H1 (cell line): ENCODE measurements around the gene GALNT1. TPM values are rescaled to one million over a fixed set of nuclear protein-coding genes. Genes with fewer than 3 reads are reported as not detected.

Experiments
- CTCF ChIA-PET: fragments of 300-600 bp; sonication (Branson Sonifier 250); formaldehyde crosslinking; loops from one replicate; lab custom pipeline; 2021; ENCODE audit not compliant: partially characterized antibody; lab: Charles Lee
- POLR2A ChIA-PET: fragments of 300-600 bp; sonication (Branson Sonifier 250); formaldehyde crosslinking; loops from one replicate; lab custom pipeline; 2021; ENCODE audit warnings: inconsistent platforms; ENCODE audit not compliant: partially characterized antibody; lab: Charles Lee
- DNase-seq, 2 experiments: peaks; one replicate each; pipeline versions ENCODE4 v3.0.0 to v3.0.0-alpha.2; 2010 to 2022; ENCODE audit warnings: low spot score in 2 of 2, low read depth in 1 of 2, mixed read lengths in 1 of 2
- FAIRE-seq: peaks from 2 replicates; lab custom pipeline; 2011; peaks lifted over from hg19 to GRCh38; lab: Jason Lieb, UNC
- H2AFZ ChIP-seq: 2 replicates; pipeline ENCODE4 v1.8.1; 2012; ENCODE audit warnings: low read length, inconsistent platforms
- H2AK5ac ChIP-seq: 2 replicates; pipeline ENCODE4 v1.6.1; 2013; ENCODE audit warnings: low read depth, low read length
- H2BK120ac ChIP-seq: replicated peaks from 2 replicates; pipeline ENCODE3; 2013; ENCODE audit warnings: low read depth, low read length, inconsistent platforms
- H2BK12ac ChIP-seq: 2 replicates; pipeline ENCODE4 v1.6.1; 2013; ENCODE audit warnings: low read depth, low read length
- H2BK15ac ChIP-seq: 2 replicates; pipeline ENCODE4 v1.6.1; 2013; ENCODE audit warnings: low read length
- H2BK20ac ChIP-seq: 2 replicates; pipeline ENCODE4 v1.6.1; 2013; ENCODE audit warnings: low read length
- H2BK5ac ChIP-seq: 2 replicates; pipeline ENCODE4 v1.6.1; 2013; ENCODE audit warnings: low read depth, low read length
- H3K14ac ChIP-seq: 2 replicates; pipeline ENCODE4 v1.6.1; 2013; ENCODE audit warnings: inconsistent platforms; ENCODE audit not compliant: insufficient read length
- H3K18ac ChIP-seq: 2 replicates; pipeline ENCODE4 v1.6.1; 2013; ENCODE audit warnings: low read length; ENCODE audit errors: extremely low read depth
- H3K23ac ChIP-seq: 2 replicates; pipeline ENCODE4 v1.6.1; 2013; ENCODE audit warnings: inconsistent platforms; ENCODE audit not compliant: insufficient read length
- H3K23me2 ChIP-seq: 2 replicates; pipeline ENCODE4 v1.6.1; 2013; ENCODE audit warnings: low read depth, low read length
- H3K27ac ChIP-seq: 2 replicates; pipeline ENCODE4 v1.6.1; 2011; ENCODE audit warnings: low read depth, low read length, inconsistent platforms
- H3K27me3 ChIP-seq, 4 experiments: replicated peaks in 1 of 4; 1 replicate in 1 of 4; 2 replicates in 3 of 4; pipeline versions ENCODE4 v1.6.1 to v1.8.1; 2011 to 2013; ENCODE audit warnings: low read length in 3 of 4, mild to moderate bottlenecking in 3 of 4, inconsistent platforms in 2 of 4, mixed read lengths in 2 of 4, moderate library complexity in 1 of 4; ENCODE audit not compliant: control insufficient read depth in 3 of 4, insufficient read depth in 3 of 4; ENCODE audit errors: extremely low read depth in 1 of 4
- H3K36me3 ChIP-seq, 4 experiments: 2 replicates each; pipeline versions ENCODE4 v1.6.1 to v1.8.1; 2011 to 2013; ENCODE audit warnings: mild to moderate bottlenecking in 4 of 4, low read length in 3 of 4, moderate library complexity in 2 of 4, control low read depth in 1 of 4, inconsistent platforms in 1 of 4; ENCODE audit not compliant: insufficient read depth in 4 of 4, control insufficient read depth in 2 of 4
- H3K4ac ChIP-seq: replicated peaks from 2 replicates; pipeline ENCODE3; 2013; ENCODE audit warnings: low read length, low read depth, mixed read lengths, inconsistent platforms; ENCODE audit not compliant: insufficient read length
- H3K4me1 ChIP-seq, 4 experiments: replicated peaks in 1 of 4; 1 replicate in 1 of 4; 2 replicates in 3 of 4; pipeline versions ENCODE4 v1.6.1 to v1.8.1; 2011 to 2013; ENCODE audit warnings: low read length in 3 of 4, inconsistent platforms in 2 of 4, mixed read lengths in 1 of 4; ENCODE audit not compliant: insufficient read depth in 4 of 4, control insufficient read depth in 3 of 4
- H3K4me2 ChIP-seq, 2 experiments: 2 replicates each; pipeline versions ENCODE4 v1.6.1 to v1.8.1; 2011 to 2013; ENCODE audit warnings: low read depth in 2 of 2, low read length in 2 of 2, control low read depth in 1 of 2, inconsistent platforms in 1 of 2, mild to moderate bottlenecking in 1 of 2; ENCODE audit not compliant: insufficient read depth in 1 of 2
- H3K4me3 ChIP-seq, 4 experiments: fragments of 200-600, 300-600 bp in 1 of 4; sonication (generic), shearing (Covaris generic), sonication (Bioruptor Twin) in 1 of 4; 2 replicates each; pipeline versions ENCODE4 v1.5.1 to v1.8.1; 2011 to 2016; ENCODE audit warnings: low read length in 4 of 4, low read depth in 3 of 4, control low read depth in 2 of 4, inconsistent platforms in 2 of 4, mild to moderate bottlenecking in 2 of 4, mixed read lengths in 1 of 4, moderate library complexity in 1 of 4; ENCODE audit not compliant: insufficient read depth in 2 of 4; ENCODE audit errors: extremely low read depth in 1 of 4
- H3K56ac ChIP-seq: replicated peaks from 2 replicates; pipeline ENCODE3; 2013; ENCODE audit warnings: low read depth, mild to moderate bottlenecking, mixed read lengths, low read length, inconsistent platforms; ENCODE audit not compliant: insufficient read length
- H3K79me1 ChIP-seq: 2 replicates; pipeline ENCODE4 v1.6.1; 2013; ENCODE audit warnings: low read depth, low read length, control low read depth
- H3K79me2 ChIP-seq, 2 experiments: 2 replicates each; pipeline versions ENCODE4 v1.6.1 to v1.8.1; 2012 to 2013; ENCODE audit warnings: low read length in 2 of 2, mild to moderate bottlenecking in 2 of 2, inconsistent platforms in 1 of 2; ENCODE audit not compliant: insufficient read depth in 2 of 2, control insufficient read depth in 1 of 2
- H3K9ac ChIP-seq, 4 experiments: replicated peaks in 1 of 4; 1 replicate in 1 of 4; 2 replicates in 3 of 4; pipeline versions ENCODE4 v1.6.1 to v1.8.1; 2011 to 2013; ENCODE audit warnings: low read depth in 3 of 4, low read length in 3 of 4, control low read depth in 2 of 4, mild to moderate bottlenecking in 2 of 4, moderate library complexity in 2 of 4, inconsistent platforms in 1 of 4; ENCODE audit errors: extremely low read depth in 1 of 4
- H3K9me3 ChIP-seq, 2 experiments: 2 replicates each; pipeline versions ENCODE4 v1.6.1 to v1.8.1; 2012 to 2013; ENCODE audit warnings: mild to moderate bottlenecking in 2 of 2, moderate library complexity in 2 of 2, control low read depth in 1 of 2, inconsistent platforms in 1 of 2, low read depth in 1 of 2, low read length in 1 of 2, mixed read lengths in 1 of 2; ENCODE audit not compliant: insufficient read depth in 2 of 2
- H4K20me1 ChIP-seq, 2 experiments: replicated peaks in 1 of 2; 2 replicates each; pipeline versions ENCODE3 to v1.8.1; 2011 to 2013; ENCODE audit warnings: inconsistent platforms in 2 of 2, low read length in 2 of 2, mild to moderate bottlenecking in 1 of 2; ENCODE audit not compliant: insufficient read depth in 2 of 2, control insufficient read depth in 1 of 2
- H4K5ac ChIP-seq: 2 replicates; pipeline ENCODE4 v1.6.1; 2013; ENCODE audit warnings: low read length, low read depth, mixed read lengths, inconsistent platforms; ENCODE audit not compliant: insufficient read length
- H4K8ac ChIP-seq: 2 replicates; pipeline ENCODE4 v1.8.0; 2013; ENCODE audit warnings: mild to moderate bottlenecking, moderate library complexity, low read length, inconsistent platforms; ENCODE audit not compliant: insufficient read depth; ENCODE audit errors: extremely low read depth
- H4K91ac ChIP-seq: replicated peaks from 2 replicates; pipeline ENCODE3; 2013; ENCODE audit warnings: low read length, mixed read lengths, inconsistent platforms; ENCODE audit not compliant: insufficient read length
- CEBPB ChIP-seq: IDR thresholded peaks from 2 replicates; pipeline ENCODE4 v1.6.1; 2012; ENCODE audit warnings: low read depth, low read length
- KDM4A ChIP-seq: IDR thresholded peaks from one replicate; pipeline ENCODE4 v1.7.1; 2012; ENCODE audit warnings: low read depth, mild to moderate bottlenecking, moderate library complexity, low read length, inconsistent platforms; ENCODE audit not compliant: severe bottlenecking
- SAP30 ChIP-seq: fragments of 300-600 bp; sonication (generic); IDR thresholded peaks from 2 replicates; pipeline ENCODE4 v1.7.1; 2012; ENCODE audit warnings: low read length, moderate library complexity, mild to moderate bottlenecking, inconsistent platforms; ENCODE audit not compliant: insufficient read depth, insufficient replicate concordance
- WGBS, 2 experiments: shearing (Covaris generic) in 1 of 2; methylation state at CpG; one replicate each; pipeline versions ENCODE4 v1.1.6 to v1.1.7; 2013 to 2015; ENCODE audit warnings: low lambda C conversion rate in 2 of 2, mixed read lengths in 2 of 2, inconsistent platforms in 1 of 2, low coverage in 1 of 2, missing lambda C conversion rate in 1 of 2; ENCODE audit not compliant: insufficient replicate concordance in 2 of 2, insufficient coverage in 1 of 2, insufficient read length in 1 of 2; ENCODE audit errors: extremely low coverage in 1 of 2, missing lambda C conversion rate in 1 of 2; 5-methylcytosine and 5-hydroxymethylcytosine counted together
- long read RNA-seq, 2 experiments: library from RNA in 1 of 2; library from capped mRNA in 1 of 2; stranded (forward); transcript quantifications; one replicate each; pipeline ENCODE4 v2.0.0, GENCODE V29; 2021; ENCODE audit warnings: inconsistent platforms in 1 of 2
- polyA minus RNA-seq, 3 experiments: library from RNA; depleted of rRNA, polyadenylated mRNA; stranded (reverse); fragments of >200 nt; gene quantifications; 1 replicate in 2 of 3; 2 replicates in 1 of 3; pipeline ENCODE4 v1.2.3, GENCODE V29; 2011
- polyA plus RNA-seq, 7 experiments: library from polyadenylated mRNA; depleted of rRNA in 3 of 7; stranded (reverse) in 5 of 7; unstranded in 2 of 7; fragments of >200 nt in 5 of 7; fragments of 200-250 nt in 2 of 7; gene quantifications; 1 replicate in 5 of 7; 2 replicates in 1 of 7; 4 replicates in 1 of 7; pipeline versions ENCODE4 v1.2.1 to v1.2.3, GENCODE V29; 2011 to 2013; ENCODE audit warnings: missing spikeins in 2 of 7, mixed read lengths in 2 of 7
- total RNA-seq: library from RNA; stranded (reverse); fragmentation: NEBNext Ultra II Directional; extraction: Animal tissue kit (Norgen Biotek cat#: 25700); gene quantifications from 2 replicates; pipeline ENCODE4 v1.2.1, GENCODE V29; 2021
- TF ChIP-seq, protein P1 (sequence below): IDR thresholded peaks from 2 replicates; pipeline ENCODE4 v1.6.1; 2012; ENCODE audit warnings: low read length, inconsistent platforms

GALNT1 gene
- 93.0 and 101 TPM in 2 replicates for total RNA-seq
- 10.2 and 22.4 TPM in 2 replicates for polyA plus RNA-seq (2011; rRNA removed)
- polyA plus RNA-seq (2011; cell fraction: cytosol; rRNA removed): 25.1 TPM
- polyA plus RNA-seq (2011; cell fraction: nucleus; rRNA removed): 23.9 TPM
- polyA plus RNA-seq (2012, experiment 1 of 2): 34.2 to 64.5 TPM (median 42.5 TPM) in 4 replicates
- polyA plus RNA-seq (2012, experiment 2 of 2): 3.8 TPM
- polyA plus RNA-seq (2013, experiment 1 of 2): 112 TPM
- polyA plus RNA-seq (2013, experiment 2 of 2): 124 TPM
- 58.7 and 85.3 TPM in 2 replicates for polyA minus RNA-seq (2011; rRNA and poly(A)+ RNA removed)
- polyA minus RNA-seq (2011; cell fraction: cytosol; rRNA and poly(A)+ RNA removed): 25.8 TPM
- 68.9 TPM for polyA minus RNA-seq (2011; cell fraction: nucleus; rRNA and poly(A)+ RNA removed)
- long read RNA-seq, experiment 1, transcript GALNT1-201 (11 exons, 3,847 nt): major isoform, 10 of 96 reads
- long read RNA-seq, experiment 1, partial matches to known transcripts: 54 of 96 reads
- long read RNA-seq, experiment 1, other reads (novel, unspliced or antisense): 32 of 96 reads
- long read RNA-seq, experiment 2, partial matches to known transcripts: 4 of 4 reads
- long read RNA-seq, experiment 2, other reads (novel, unspliced or antisense): 0 of 4 reads

- POLR2A ChIA-PET: interaction anchor here (0.8 to 2.4 kb wide), 7 partner anchors 10 to 172 kb away, joined by 3 to 8 read pairs (median 4); partner anchors contain the start of gene INO80C
- CTCF ChIA-PET: interaction anchor here (1.0 to 1.2 kb wide), 2 partner anchors 80 to 173 kb away, joined by 3 read pairs; no protein-coding TSS in a partner anchor
- no peak within 1 kb of the TSS for H2BK15ac ChIP-seq
These were observed at the start of gene GALNT1 for GRCh38 chr18:35581546-35581897. GALNT1 (plus strand) TSS chr18:35581740; CDS start chr18:35654663, 72,923 bp downstream.

More at GRCh38 chr18:35581546-35581897, at the start of gene GALNT1:
- Histone ChIP-seq H2BK120ac (no peak within 1 kb of the TSS), H3K4me1 (peaks cover 0 to 8% (median 5%) of the 10 kb centered on the region in 4 experiments; a peak in 6 of 7 replicates), H2BK5ac (no peak within 1 kb of the TSS; the same call in 1 of the 2 replicates), H2AK5ac (no peak within 1 kb of the TSS), H2BK12ac (no peak within 1 kb of the TSS), H2BK20ac (no peak within 1 kb of the TSS), H4K20me1 (peaks cover 0 to 12% of the 10 kb centered on the region in 2 experiments), H3K27me3 (peaks cover 0 to 3% (median 0%) of the 10 kb centered on the region in 4 experiments; a peak in 2 of 7 replicates), H3K4me2 (peak within 1 kb of the TSS; percentile 81), H3K56ac (no peak within 1 kb of the TSS), H3K23ac (no peak within 1 kb of the TSS), H2AFZ (no peak within 1 kb of the TSS; the same call in 1 of the 2 replicates), H3K9ac (peak within 1 kb of the TSS; percentile 58 to 91 (median 71)), H3K27ac (peak within 1 kb of the TSS; percentile 68; the same call in 1 of the 2 replicates), H4K8ac (peak within 1 kb of the TSS; percentile 91), H3K14ac (no peak within 1 kb of the TSS), H3K18ac (peak within 1 kb of the TSS; percentile 66), H3K4ac (no peak within 1 kb of the TSS), H3K4me3 (peak within 1 kb of the TSS; percentile 65 to 88 (median 78)), H3K9me3 (peaks cover 7 to 14% of the 10 kb centered on the region in 2 experiments), H3K79me1 (no peaks in the 10 kb centered on the region; the same call in 1 of the 2 replicates), H4K5ac (peak within 1 kb of the TSS; percentile 59), H3K36me3 (peaks cover 0 to 9% (median 0%) of the 10 kb centered on the region in 4 experiments; a peak in 1 of 8 replicates), H4K91ac (peak within 1 kb of the TSS; percentile 31), H3K23me2 (peaks cover 2% of the 10 kb centered on the region), H3K79me2 (peaks cover 7 to 44% of the 10 kb centered on the region in 2 experiments; a peak in 3 of 4 replicates)
- DNase-seq (no peak), FAIRE-seq (no peak)
- no CpG with 5 or more reads among the region's 74 CpGs for WGBS, 2 experiments
- TF ChIP-seq SAP30 (no peak), CEBPB (no peak), KDM4A (peak; percentile 17)
- TF ChIP-seq, protein P1, sequence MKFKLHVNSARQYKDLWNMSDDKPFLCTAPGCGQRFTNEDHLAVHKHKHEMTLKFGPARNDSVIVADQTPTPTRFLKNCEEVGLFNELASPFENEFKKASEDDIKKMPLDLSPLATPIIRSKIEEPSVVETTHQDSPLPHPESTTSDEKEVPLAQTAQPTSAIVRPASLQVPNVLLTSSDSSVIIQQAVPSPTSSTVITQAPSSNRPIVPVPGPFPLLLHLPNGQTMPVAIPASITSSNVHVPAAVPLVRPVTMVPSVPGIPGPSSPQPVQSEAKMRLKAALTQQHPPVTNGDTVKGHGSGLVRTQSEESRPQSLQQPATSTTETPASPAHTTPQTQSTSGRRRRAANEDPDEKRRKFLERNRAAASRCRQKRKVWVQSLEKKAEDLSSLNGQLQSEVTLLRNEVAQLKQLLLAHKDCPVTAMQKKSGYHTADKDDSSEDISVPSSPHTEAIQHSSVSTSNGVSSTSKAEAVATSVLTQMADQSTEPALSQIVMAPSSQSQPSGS: no peak
